Measurements from ENCODE around the gene FAM50A.
"Not testable (repeated sequence)": the region's sequence is repeated elsewhere in the genome, so short reads cannot be mapped to it uniquely, and the experiment has no call there.

FAM50A gene

DNA sequence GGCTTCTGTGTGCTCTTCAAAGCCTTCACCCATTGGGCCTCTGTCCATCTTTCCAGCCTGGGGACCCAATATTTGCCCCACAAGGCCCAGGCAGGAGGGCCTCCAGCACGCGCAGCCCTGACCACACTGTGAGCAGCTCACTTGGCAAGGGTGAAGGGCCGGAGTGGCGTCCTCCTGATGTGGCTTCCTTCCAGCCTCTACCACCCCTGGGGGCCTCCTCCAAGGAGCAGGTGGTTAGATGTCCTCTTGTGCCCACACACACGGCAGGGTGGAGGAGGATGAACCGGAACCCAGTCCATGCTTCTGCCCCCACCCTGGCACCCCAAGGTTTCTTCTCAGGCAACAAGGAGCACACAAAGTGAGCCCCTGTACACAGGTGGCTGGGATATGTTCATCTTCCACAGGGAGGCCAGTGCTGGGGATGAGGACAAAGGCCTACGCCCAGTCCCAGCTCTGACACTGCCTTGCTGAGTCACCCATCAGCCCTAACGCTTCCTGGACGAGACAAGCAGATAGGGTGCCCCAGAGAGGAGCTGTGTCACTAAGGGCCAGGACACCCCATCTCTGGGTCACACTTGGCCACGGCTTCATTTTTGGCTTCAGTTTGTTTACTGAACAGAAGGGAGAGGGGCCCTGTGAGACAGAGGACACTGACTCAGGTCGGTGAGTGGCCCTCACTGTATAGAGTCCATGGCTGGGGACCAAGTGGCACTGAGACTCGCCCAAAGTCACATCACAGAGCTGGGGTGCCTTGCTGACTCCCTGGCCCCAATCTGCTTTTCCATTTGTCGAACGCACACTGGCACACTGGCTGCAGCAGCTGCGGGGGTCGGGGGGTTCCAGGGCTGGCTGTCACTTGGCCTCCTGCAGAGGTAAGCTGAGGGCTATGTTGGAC is 40.6 kb downstream of the FAM50A start:
- no peak for DNase-seq (ENCODE audit: low spot score)

- DNase-seq (ENCODE audit: low spot score), result no peak
These were observed 41.5 kb downstream of the FAM50A start for GRCh38 chrX:154485150-154486051.

- DNase-seq (ENCODE audit: low spot score), result peak; percentile 28
These were observed 42.1 kb downstream of the FAM50A start for GRCh38 chrX:154486052-154486395.

GRCh38 chrX:154486396-154487207 is 42.7 kb downstream of the FAM50A start, which contains the start of gene UBL4A:
UBL4A (minus strand) TSS chrX:154486615; CDS start chrX:154486584, 31 bp downstream.
- DNase-seq (ENCODE audit: low spot score), result peak; percentile 63

GRCh38 chrX:154487518-154488290 is 43.8 kb downstream of the FAM50A start:
- DNase-seq (ENCODE audit: low spot score), result no peak

DNA sequence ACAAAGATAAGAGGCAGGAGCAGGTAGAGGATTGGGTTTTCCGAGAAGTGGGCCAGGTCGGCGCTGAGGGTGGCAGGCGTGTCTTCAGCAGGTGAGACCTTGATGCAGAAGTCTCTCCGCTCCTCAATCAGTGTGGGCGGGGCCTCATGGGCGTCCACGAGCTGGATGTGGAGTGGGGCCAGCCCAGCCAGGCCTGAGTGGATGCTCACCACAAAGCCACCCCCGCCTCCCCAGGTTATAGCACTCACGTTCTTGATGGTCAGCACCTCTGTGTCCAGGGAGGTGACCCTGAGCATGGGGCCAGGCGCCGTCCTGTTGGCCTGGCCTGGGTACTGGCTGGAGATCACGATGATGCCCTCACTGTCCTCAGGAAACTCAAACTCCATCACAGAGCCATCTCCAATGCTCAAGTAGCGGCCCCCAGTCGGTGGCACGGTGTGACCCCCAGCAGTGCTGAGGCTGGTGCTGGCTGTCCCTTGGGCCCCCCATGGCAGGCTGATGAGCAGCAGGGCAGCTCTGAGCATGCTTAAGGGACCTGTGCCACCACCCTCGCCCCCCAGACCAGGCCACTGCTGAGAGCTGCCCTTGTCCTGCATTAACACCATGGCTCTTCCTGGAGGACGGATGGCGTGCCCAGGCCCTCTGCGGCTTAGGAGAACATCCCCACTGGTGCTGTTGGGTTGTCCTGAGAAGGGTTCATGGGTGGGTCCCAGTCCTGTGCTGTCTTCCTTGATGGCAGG is 44.6 kb downstream of the FAM50A start:
- no peak for DNase-seq (ENCODE audit: low spot score)

GRCh38 chrX:154489182-154489581 is 45.2 kb downstream of the FAM50A start:
- no peak for DNase-seq (ENCODE audit: low spot score)

GRCh38 chrX:154490021-154490413 is 46.1 kb downstream of the FAM50A start:
- peak; percentile 22 for DNase-seq (ENCODE audit: low spot score)

GRCh38 chrX:154490414-154491083 is 46.6 kb downstream of the FAM50A start, which contains the start of gene SLC10A3:
SLC10A3 (minus strand) TSS chrX:154490629; CDS start chrX:154488940, 1,689 bp downstream.
- DNase-seq (ENCODE audit: low spot score), result peak; percentile 89

DNA sequence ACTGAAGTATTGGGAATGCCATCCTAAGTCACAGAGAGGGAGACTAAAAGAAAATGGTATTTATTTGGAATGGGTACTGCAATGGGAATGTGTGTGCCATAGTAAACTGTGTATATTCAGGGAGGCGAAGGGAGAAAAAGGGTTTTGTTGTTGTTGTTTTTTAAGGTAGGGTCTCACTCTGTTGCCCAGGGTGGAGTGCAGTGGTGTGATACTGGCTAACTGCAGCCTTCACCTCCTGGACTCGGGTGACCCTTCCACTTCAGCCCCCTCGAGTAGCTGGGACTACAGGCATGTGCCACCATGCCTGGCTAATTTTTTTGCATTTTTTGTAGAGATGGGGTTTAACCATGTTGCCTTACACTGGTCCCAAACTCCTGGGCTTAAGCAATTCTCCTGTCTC is 50.8 kb downstream of the FAM50A start:
- DNase-seq (ENCODE audit: low spot score), result no peak

- no peak for DNase-seq (ENCODE audit: low spot score)
These were observed 51.6 kb downstream of the FAM50A start for GRCh38 chrX:154495472-154495922.

GRCh38 chrX:154496591-154497137 is 52.7 kb downstream of the FAM50A start:
- DNase-seq (ENCODE audit: low spot score), result not testable (repeated sequence)

Measured in HuH-7.5 (cell line).